Neutrophil (primary cell): ENCODE data around the gene HIGD1B.
"Not testable (repeated sequence)": the region's sequence is repeated elsewhere in the genome, so short reads cannot be mapped to it uniquely, and the experiment has no call there.

Source experiments
- H3K27ac ChIP-seq: fragments of 200-600 bp; sonication (generic); 2 replicates; pipeline ENCODE4 v1.5.1; 2016; ENCODE audit warnings: mild to moderate bottlenecking, moderate library complexity
- H3K27me3 ChIP-seq: fragments of 200-600 bp; sonication (generic); 2 replicates; pipeline ENCODE4 v1.6.0; 2016; ENCODE audit warnings: mild to moderate bottlenecking
- H3K36me3 ChIP-seq: fragments of 200-600 bp; sonication (generic); 2 replicates; pipeline ENCODE4 v1.5.1; 2017
- H3K4me1 ChIP-seq, 2 experiments: fragments of 200-600 bp in 1 of 2; sonication (generic) in 1 of 2; 1 replicate in 1 of 2; 2 replicates in 1 of 2; pipeline versions ENCODE4 v1.5.1 to v1.6.1; 2013 to 2016; ENCODE audit warnings: low read depth in 1 of 2, low read length in 1 of 2, mild to moderate bottlenecking in 1 of 2, moderate library complexity in 1 of 2; ENCODE audit not compliant: control insufficient read depth in 1 of 2, insufficient read depth in 1 of 2
- H3K4me3 ChIP-seq, 2 experiments: fragments of 200-600 bp in 1 of 2; sonication (generic) in 1 of 2; 1 replicate in 1 of 2; 2 replicates in 1 of 2; pipeline ENCODE4 v1.5.1; 2013 to 2016; ENCODE audit warnings: low read depth in 1 of 2, low read length in 1 of 2, mild to moderate bottlenecking in 1 of 2, moderate library complexity in 1 of 2
- H3K9me3 ChIP-seq: fragments of 200-600 bp; sonication (generic); 2 replicates; pipeline ENCODE4 v1.5.1; 2016
- CTCF ChIP-seq: fragments of 200-600 bp; sonication (generic); IDR thresholded peaks from 2 replicates; pipeline ENCODE4 v1.5.1; 2016; ENCODE audit warnings: antibody characterized with exemption

HIGD1B gene

GRCh38 chr17:44807817-44808155 lies 39.9 kb upstream of the HIGD1B start:
- no peaks in the 10 kb centered on the region for H3K36me3 ChIP-seq
- no peak for TF ChIP-seq CTCF
- no peak overlapping the region for H3K27ac ChIP-seq
- H3K9me3 ChIP-seq, result no peaks in the 10 kb centered on the region
- peaks cover 37% of the 10 kb centered on the region for H3K27me3 ChIP-seq
- H3K4me3 ChIP-seq, result no peak overlapping the region
- H3K4me1 ChIP-seq, result no peaks in the 10 kb centered on the region

GRCh38 chr17:44808156-44808555 lies 39.5 kb upstream of the HIGD1B start:
- no peak overlapping the region for H3K4me3 ChIP-seq
- H3K27me3 ChIP-seq, result peaks cover 34% of the 10 kb centered on the region
- no peaks in the 10 kb centered on the region for H3K9me3 ChIP-seq
- no peaks in the 10 kb centered on the region for H3K4me1 ChIP-seq
- no peak for TF ChIP-seq CTCF
- no peak overlapping the region for H3K27ac ChIP-seq
- no peaks in the 10 kb centered on the region for H3K36me3 ChIP-seq

DNA sequence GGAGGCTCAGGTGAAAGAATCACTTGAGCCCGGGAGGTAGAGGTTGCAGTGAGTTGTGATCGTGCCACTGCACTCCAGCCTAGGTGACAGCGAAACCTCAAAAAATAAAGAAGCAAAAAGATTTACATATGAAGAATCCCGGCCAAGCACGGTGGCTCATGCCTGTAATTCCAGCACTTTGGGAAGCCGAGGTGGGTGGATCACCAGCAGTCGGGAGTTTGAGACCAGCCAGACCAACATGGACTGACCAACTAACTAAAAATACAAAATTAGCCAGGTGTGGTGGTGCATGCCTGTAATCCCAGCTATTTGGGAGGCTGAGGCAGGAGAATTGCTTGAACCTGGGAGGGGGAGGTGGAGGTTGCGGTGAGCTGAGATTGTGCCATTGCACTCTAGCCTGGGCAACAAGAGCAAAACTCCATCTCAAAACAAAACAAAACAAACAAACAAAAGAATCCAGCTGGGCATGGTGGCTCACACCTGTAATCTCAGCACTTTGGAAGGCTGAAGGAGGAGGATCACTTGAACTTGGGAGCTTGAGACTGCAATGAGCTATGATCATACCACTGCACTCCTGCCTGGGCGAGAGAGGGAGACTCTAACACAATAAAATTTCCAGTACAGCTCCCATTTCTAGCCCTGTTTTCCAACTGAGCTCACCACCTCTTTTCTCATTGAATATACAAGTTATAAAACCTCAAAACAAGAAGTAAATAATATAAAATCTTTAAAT lies 38.9 kb upstream of the HIGD1B start:
- H3K27me3 ChIP-seq, result peaks cover 31% of the 10 kb centered on the region
- not testable (repeated sequence) for H3K4me1 ChIP-seq, H3K9me3 ChIP-seq

DNA sequence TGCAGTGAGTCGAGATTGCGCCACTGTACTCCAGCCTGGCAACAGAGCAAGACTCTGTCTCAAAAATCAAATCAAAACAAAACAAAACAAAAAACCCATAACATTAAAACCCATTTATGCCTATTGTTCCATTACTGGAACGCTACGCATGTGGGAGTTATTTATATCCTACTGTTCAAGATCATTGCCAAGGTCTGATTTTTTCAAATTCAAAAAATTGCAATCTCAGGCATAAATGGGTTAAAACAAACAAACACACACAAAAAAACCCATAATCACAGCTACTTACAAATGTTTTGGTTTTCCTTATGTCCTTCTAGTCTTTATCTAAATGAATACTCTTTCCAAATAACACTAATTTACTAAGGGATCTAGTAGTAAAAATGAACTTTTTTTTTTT lies 35.4 kb upstream of the HIGD1B start:
- H3K27ac ChIP-seq, result no peak overlapping the region
- no peaks in the 10 kb centered on the region for H3K36me3 ChIP-seq
- H3K27me3 ChIP-seq, result peaks cover 34% of the 10 kb centered on the region
- H3K4me1 ChIP-seq, result no peaks in the 10 kb centered on the region
- no peak overlapping the region for H3K4me3 ChIP-seq
- TF ChIP-seq CTCF, result no peak
- no peaks in the 10 kb centered on the region for H3K9me3 ChIP-seq

More for the DNA sequence above, 38.9 kb upstream of the HIGD1B start:
- not testable (repeated sequence) for H3K27ac ChIP-seq, H3K36me3 ChIP-seq, H3K4me3 ChIP-seq

DNA sequence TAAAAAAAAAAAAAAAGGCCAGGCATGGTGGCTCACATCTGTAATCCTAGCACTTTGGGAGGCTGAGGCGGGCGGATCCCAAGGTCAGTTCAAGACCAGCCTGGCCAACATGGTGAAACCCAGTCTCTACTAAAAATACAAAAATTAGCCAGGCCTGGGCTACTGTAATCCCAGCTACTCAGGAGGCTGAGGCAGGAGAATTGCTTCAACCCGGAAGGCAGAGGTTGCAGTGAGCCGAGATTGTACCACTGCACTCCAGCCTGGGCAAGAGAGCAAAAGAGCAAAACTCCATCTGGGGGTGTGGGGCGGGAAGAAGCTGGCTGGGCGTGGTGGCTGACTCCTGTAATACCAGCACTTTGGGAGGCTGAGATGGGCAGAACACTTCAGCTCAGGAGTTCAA lies 29.2 kb upstream of the HIGD1B start:
- peaks cover 56% of the 10 kb centered on the region for H3K27me3 ChIP-seq
- H3K4me1 ChIP-seq, H3K9me3 ChIP-seq, H3K27ac ChIP-seq, H3K4me3 ChIP-seq, H3K36me3 ChIP-seq: not testable (repeated sequence)

DNA sequence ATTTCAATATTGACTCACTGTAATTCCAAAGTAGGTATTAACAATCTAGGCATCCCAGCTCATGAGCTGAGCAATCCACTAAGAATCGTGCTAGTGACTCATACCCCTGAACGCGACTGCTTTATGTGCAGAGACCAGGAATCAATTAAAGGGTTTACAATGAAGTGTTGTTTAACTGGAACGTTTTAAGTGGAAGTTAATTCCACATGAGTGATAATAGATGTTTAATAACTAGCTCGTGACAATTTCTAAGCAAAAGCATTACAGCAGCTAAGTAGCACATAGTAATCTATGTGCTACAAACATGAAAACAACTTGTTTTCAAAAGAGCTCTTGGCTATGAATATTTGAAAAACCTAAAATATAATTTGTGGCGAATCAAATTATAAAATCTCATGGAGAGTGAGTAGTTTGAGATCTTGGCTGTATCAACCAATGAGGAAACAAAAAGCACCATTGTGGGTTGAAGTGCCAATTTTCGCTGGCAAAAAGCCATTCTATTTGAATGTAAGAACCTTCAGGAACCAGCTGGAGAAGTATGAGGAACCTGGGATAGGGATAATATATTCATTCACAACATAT lies 27.0 kb upstream of the HIGD1B start:
- no peak overlapping the region for H3K27ac ChIP-seq
- no peaks in the 10 kb centered on the region for H3K36me3 ChIP-seq
- H3K9me3 ChIP-seq, result no peaks in the 10 kb centered on the region
- H3K4me1 ChIP-seq, result no peaks in the 10 kb centered on the region
- H3K4me3 ChIP-seq, result no peak overlapping the region
- H3K27me3 ChIP-seq, result peaks cover 58% of the 10 kb centered on the region
- no peak for TF ChIP-seq CTCF

DNA sequence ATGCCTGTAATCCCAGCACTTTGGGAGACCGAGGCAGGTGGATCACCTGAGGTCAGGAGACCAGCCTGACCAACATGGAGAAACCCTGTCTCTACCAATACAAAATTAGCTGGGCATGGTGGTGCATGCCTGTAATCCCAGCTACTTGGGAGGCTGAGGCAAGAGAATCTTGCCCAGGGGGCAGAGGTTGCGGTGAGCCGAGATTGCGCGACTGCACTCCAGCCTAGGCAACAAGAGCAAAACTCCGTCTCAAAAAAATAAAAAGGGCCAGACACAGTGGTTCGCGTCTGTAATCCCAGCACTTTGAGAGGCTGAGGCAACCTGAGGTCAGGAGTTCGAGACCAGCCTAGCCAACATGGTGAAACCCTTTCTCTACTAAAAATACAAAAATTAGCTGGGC lies 22.4 kb upstream of the HIGD1B start:
- H3K36me3 ChIP-seq, H3K27ac ChIP-seq, H3K4me3 ChIP-seq, H3K9me3 ChIP-seq: not testable (repeated sequence)
- peaks cover 72% of the 10 kb centered on the region for H3K27me3 ChIP-seq
- peaks cover 7 to 12% of the 10 kb centered on the region in 2 experiments for H3K4me1 ChIP-seq
